Measurements from ENCODE around the gene IPMK.
"Not testable (repeated sequence)": the region's sequence is repeated elsewhere in the genome, so short reads cannot be mapped to it uniquely, and the experiment has no call there.

IPMK gene

DNA sequence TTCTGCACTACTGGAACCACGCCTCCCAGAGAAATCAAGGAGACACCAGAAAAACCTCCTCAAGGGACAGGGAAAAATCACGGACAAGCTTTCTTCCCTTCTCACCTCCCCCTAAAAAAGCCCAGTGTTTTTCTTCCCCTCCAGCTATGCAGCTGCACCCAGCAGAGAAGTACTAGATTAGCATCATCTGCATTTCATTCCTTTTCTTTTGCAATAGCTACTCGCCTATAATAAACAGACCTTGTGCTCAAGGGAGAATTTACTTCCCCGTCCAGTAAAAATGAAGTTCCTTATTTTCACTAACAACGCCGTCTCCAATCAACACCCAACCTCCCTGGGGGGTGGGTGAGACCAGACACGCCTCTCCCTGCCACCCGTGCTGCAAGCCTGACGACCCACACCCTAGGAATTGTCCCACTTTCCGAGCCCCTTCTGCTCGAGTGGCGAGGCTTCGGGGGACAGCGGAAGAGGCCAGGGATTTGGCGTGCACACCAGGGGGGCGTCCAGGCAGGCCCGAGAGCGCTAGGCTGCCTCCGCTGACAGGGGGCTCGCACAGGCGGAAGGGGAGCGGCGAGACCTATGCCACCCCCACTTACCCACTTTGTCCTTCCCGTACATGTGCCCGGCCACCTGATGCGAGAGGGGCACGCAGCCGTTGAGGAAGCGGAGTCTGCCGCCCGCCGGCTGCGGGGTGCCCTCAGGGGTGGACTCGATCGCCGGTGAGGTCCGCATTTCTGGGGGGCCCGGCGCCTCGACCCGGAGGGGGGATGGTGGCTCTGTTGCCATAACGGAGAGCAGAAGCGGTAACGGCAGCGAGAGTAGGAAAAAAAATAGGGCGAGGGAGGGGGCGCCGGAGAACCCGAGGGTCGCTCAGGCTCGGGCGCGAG is 625 bp downstream of the IPMK start:
- peak; percentile 3 to 8 for DNase-seq (ENCODE audit: low read depth in 2 of 2)

- no peak for DNase-seq (ENCODE audit: low read depth in 2 of 2)
These were observed 1.5 kb downstream of the IPMK start for GRCh38 chr10:58266003-58266825.

- DNase-seq (ENCODE audit: low read depth in 2 of 2): no peak
These were observed 2.4 kb downstream of the IPMK start for GRCh38 chr10:58265249-58265648.

- DNase-seq (ENCODE audit: low read depth in 2 of 2): no peak
These were observed 2.9 kb downstream of the IPMK start for GRCh38 chr10:58264780-58265179.

DNA sequence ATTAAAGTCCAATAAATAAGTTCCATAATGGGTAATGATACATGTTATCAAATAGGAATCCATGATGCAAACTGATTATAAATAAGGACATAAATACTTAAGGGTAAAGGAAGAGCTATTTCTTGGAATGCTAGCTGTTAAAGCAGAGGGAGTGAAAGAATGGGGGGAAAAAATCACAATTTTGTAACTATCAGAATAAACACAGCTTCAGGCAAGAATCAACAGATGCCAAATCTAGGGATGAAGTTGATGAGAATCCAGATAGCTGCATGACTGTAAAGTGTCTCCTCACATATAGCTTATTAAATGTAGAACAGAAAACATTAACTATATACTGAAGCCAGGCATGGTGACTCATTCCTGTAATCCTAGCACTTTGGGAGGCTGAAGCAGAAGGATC is 4.9 kb downstream of the IPMK start:
- no peak for DNase-seq (ENCODE audit: low read depth in 2 of 2)

DNA sequence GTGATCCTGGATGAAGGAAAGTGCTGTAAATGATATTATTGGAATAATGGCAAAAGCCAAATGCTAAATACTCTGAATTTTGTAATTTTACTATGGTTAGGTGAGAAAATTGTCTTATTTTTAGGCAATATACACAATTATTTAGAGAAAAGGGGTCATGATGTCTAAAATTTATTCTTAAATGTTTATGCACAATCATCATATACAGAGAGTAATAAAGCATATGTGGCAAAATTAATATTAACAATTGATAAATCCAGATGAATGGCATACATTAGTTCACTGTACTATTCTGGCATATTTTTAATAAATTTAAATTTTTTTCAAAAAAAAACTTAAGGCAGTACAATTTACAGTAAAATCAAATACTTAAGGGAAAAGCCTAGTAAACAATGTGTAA is 7.4 kb downstream of the IPMK start:
- DNase-seq (ENCODE audit: low read depth in 2 of 2): no peak

GRCh38 chr10:58258977-58259692 is 8.6 kb downstream of the IPMK start:
- DNase-seq (ENCODE audit: low read depth in 2 of 2): no peak

- DNase-seq (ENCODE audit: low read depth in 2 of 2): not testable (repeated sequence)
These were observed 11.5 kb downstream of the IPMK start for GRCh38 chr10:58256013-58256780.

GRCh38 chr10:58254644-58255043 is 13.1 kb downstream of the IPMK start:
- no peak for DNase-seq (ENCODE audit: low read depth in 2 of 2)

DNA sequence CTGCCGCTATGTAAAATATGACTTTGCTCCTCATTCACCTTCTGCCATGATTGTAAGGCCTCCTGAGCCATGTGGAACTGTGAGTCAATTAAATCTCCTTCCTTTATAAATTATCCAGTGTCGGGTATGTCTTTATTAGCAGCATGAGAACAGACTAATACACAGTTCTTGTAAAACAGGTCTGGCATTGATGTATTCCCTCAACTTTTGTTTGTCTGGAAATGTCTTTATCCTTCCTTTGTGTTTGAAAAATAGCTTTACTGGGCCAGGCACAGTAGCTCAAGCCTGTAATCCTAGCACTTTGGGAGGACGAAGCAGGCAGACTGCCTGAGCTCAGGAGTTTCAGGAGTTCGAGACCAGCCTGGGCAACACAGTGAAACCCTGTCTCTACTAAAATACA is 14.5 kb downstream of the IPMK start:
- no peak for DNase-seq (ENCODE audit: low read depth in 2 of 2)

GRCh38 chr10:58244666-58245065 is 23.0 kb downstream of the IPMK start:
- not testable (repeated sequence) for DNase-seq (ENCODE audit: low read depth in 2 of 2)

GRCh38 chr10:58244242-58244641 is 23.5 kb downstream of the IPMK start:
- not testable (repeated sequence) for DNase-seq (ENCODE audit: low read depth in 2 of 2)

DNA sequence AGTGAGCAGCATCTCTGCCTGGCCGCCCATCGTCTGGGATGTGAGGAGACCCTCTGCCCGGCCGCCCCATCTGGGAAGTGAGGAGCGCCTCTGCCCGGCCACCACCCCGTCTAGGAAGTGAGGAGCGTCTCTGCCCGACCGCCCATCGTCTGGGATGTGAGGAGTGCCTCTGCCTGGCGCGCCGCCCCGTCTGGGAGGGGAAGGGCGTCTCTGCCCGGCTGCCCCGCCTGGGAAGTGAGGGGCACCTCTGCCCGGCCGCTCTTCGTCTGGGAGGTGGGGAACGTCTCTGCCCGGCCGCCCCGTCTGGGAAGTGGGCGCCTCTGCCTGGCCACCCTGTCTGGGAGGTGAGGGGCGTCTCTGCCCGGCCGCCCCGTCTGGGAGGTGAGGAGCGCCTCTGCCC is 23.9 kb downstream of the IPMK start:
- DNase-seq (ENCODE audit: low read depth in 2 of 2): not testable (repeated sequence)

DNA sequence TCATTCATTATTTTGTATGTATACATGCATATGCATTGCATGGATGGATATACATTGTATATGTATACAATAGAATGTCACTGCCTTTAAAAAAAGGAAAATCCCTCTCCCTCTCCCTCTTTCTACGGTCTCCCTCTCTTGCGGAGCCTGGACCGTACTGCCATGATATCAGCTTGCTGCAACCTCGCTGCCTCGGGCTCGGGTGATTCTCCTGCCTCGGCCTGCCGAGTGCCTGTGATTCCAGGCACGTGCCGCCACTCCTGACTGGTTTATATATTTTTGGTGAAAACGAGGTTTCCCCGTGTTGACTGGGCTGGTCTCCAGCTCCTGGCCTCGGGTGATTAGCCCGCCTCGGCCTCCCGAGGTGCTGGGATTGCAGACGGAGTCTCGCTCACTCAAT is 24.4 kb downstream of the IPMK start:
- no peak for DNase-seq (ENCODE audit: low read depth in 2 of 2)

DNA sequence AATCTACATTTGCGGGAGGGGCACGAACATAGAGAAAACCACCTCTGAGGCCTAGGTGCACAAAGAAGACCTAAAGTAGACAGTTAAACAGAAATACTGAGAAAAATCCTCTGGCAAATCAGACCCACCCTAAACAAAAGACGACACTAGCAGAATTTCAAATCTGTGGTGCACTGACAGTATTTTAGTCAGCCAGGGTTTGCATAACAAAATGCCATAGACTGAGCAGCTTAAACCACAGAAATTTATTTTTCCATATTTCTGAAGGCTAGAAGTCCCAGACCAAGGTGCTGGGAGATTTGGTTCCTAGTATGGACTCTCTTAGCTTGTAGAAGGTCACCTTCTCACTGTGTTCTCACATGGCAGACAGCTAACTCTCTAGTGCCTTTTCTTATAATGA is 26.3 kb downstream of the IPMK start:
- no peak for DNase-seq (ENCODE audit: low read depth in 2 of 2)

DNA sequence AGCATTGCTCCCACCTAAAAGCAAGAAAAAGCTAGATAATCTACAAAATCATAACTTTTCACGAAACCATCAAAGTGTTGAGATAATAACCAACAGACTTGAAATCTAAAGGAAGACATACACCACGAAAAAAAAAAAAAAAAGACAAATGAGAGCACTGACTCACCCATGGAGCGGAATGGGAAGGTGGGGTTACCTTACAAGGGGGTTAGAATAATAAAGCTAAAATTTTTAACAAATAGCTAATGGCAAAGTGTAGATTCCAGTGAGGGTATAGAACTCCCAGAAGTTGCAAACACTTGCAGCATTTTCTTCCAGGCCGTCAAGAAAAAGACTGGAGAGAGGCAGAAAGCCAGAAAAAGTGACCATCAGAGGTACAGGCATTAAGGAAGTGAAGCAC is 27.2 kb downstream of the IPMK start:
- DNase-seq (ENCODE audit: low read depth in 2 of 2): no peak

- DNase-seq (ENCODE audit: low read depth in 2 of 2): no peak
These were observed 28.0 kb downstream of the IPMK start for GRCh38 chr10:58239561-58240169.

GRCh38 chr10:58237014-58237834 is 30.5 kb downstream of the IPMK start:
- DNase-seq (ENCODE audit: low read depth in 2 of 2): no peak

DNA sequence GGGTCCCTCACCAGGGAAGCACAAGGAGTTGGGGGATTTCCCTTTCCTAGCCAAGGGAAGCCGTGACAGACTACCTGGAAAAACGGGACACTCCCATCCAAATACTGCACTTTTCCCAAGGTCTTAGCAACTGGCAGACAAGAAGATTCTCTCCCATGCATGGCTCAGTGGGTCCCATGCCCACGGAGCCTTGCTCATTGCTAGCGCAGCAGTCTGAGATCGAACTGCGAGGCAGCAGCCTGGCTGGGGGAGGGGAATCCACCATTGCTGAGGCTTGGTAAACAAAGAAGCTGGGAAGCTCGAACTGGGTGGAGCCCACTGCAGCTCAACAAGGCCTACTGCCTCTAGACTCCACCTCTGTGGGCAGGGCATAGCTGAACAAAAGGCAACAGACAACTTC is 37.8 kb downstream of the IPMK start:
- DNase-seq (ENCODE audit: low read depth in 2 of 2): not testable (repeated sequence)

DNA sequence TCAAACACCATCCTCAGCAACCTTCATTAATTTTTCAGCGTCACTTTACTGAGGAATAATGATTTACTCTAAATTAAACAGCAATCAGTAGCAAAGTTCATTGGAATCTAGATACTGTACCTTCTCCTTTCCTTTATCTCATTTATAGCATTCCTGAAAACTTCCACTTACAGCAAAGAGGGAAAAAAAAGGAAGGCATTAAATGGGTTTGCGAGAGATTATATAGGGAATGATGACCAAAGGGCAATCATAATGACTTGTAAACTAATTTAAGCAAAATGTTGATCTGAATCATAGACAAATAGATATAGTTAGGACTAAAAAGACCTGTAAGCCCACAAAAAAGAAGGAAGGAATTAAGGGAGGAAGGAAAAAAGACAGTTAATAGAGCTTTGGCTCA is 42.0 kb downstream of the IPMK start:
- DNase-seq (ENCODE audit: low read depth in 2 of 2): no peak
